Ovary (tissue), 3 donors: ENCODE data around the gene CTPS1.

Source experiments
- EP300 ChIP-seq: sonication (generic); formaldehyde crosslinking; IDR thresholded peaks from one replicate; pipeline ENCODE4 v1.6.1; 2017; ENCODE audit warnings: antibody characterized with exemption
- POLR2A ChIP-seq: fragments of 450-650 bp; IDR thresholded peaks from one replicate; pipeline ENCODE4 v1.6.1; 2017; ENCODE audit warnings: antibody characterized with exemption, mild to moderate bottlenecking, moderate library complexity
- TF ChIP-seq, protein P1 (sequence below), 3 donors: fragments of 450-650 bp in 2 of 3; fragments of 200-600 bp in 1 of 3; IDR thresholded peaks; one replicate each; pipeline versions ENCODE4 v1.5.1 to v1.8.0; 2016 to 2022; ENCODE audit warnings: antibody characterized with exemption in 3 of 3, mild to moderate bottlenecking in 1 of 3
- donor health status: DM: no; HTN: no; CAD: no.

DNA sequence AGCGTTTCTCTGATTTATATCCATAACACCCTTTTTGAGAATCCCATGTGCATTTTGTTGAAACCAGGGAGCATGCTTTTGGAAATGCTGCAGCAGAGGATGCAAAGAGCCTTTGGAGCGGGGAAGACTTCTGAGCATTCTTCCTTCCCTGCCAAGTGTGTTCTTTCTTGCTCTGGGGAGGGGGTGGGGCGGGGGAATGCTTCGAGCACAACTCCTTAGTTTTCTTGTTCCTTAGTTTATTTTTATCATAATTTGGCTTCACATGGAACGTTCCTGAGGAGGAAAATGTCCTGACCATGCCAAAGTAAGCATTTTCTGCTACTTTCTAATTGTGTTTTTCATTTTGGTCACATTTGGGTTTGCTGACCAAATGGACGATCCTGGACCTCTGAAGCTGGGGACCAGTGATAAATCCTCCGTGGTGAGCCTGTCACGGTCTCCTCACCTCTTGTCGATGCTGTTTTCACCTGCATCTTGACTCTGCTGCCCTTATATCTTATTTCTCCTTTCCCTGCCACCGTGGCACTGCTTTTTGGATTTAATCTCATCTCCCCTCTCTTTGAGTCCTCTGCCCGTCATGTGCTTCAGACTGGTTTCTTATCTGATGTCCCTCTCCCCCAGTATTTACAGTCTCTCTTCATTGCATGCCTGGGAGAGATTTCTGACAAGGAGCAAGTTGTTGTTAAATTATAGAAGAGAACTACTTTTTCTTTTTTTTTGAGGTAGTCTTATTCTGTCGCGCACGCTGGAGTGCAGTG lies 2.4 kb downstream of the CTPS1 start:
- no peak for TF ChIP-seq POLR2A
- TF ChIP-seq, protein P1, sequence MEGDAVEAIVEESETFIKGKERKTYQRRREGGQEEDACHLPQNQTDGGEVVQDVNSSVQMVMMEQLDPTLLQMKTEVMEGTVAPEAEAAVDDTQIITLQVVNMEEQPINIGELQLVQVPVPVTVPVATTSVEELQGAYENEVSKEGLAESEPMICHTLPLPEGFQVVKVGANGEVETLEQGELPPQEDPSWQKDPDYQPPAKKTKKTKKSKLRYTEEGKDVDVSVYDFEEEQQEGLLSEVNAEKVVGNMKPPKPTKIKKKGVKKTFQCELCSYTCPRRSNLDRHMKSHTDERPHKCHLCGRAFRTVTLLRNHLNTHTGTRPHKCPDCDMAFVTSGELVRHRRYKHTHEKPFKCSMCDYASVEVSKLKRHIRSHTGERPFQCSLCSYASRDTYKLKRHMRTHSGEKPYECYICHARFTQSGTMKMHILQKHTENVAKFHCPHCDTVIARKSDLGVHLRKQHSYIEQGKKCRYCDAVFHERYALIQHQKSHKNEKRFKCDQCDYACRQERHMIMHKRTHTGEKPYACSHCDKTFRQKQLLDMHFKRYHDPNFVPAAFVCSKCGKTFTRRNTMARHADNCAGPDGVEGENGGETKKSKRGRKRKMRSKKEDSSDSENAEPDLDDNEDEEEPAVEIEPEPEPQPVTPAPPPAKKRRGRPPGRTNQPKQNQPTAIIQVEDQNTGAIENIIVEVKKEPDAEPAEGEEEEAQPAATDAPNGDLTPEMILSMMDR (IDR thresholded peaks at IDR 0.05) = no peak
- TF ChIP-seq EP300 = no peak
